HEK293 (cell line): ENCODE data around the gene DUSP14.

Experiments used
- CTCF ChIA-PET: fragments of 350-600 bp; formaldehyde crosslinking; extraction: SDS; loops from one replicate; lab custom pipeline; 2021; ENCODE audit warnings: antibody characterized with exemption; lab: Yijun Ruan, JAX
- POLR2A ChIA-PET: fragments of 300-600 bp; formaldehyde crosslinking; extraction: SDS; loops from one replicate; lab custom pipeline; 2020; ENCODE audit warnings: antibody characterized with exemption, inconsistent platforms; lab: Yijun Ruan, JAX
- H3K27ac ChIP-seq: fragments of 200-500 bp; sonication (Bioruptor generic); 2 replicates; pipeline ENCODE4 v1.5.1; 2014; ENCODE audit warnings: low read depth, low read length, control low read depth, inconsistent platforms; ENCODE audit errors: extremely low read depth
- H3K36me3 ChIP-seq, 2 experiments: fragments of 200-500 bp in 1 of 2; sonication (Bioruptor generic) in 1 of 2; 1 replicate in 1 of 2; 2 replicates in 1 of 2; pipeline ENCODE4 v1.5.1; 2014 to 2017; ENCODE audit warnings: inconsistent platforms in 2 of 2, low read length in 2 of 2; ENCODE audit not compliant: control insufficient read depth in 2 of 2, insufficient read depth in 1 of 2
- H3K4me1 ChIP-seq: fragments of 200-500 bp; sonication (Bioruptor generic); 2 replicates; pipeline ENCODE4 v1.5.1; 2014; ENCODE audit warnings: mild to moderate bottlenecking, low read length, inconsistent platforms; ENCODE audit not compliant: control insufficient read depth, insufficient read depth
- H3K4me3 ChIP-seq: 2 replicates; pipeline ENCODE4 v1.5.1; 2011; ENCODE audit warnings: low read depth, mild to moderate bottlenecking, control low read depth, low read length, moderate library complexity
- H3K9me3 ChIP-seq: fragments of 200-500 bp; sonication (Bioruptor generic); 2 replicates; pipeline ENCODE4 v1.5.1; 2014; ENCODE audit warnings: low read depth, low read length, inconsistent platforms; ENCODE audit not compliant: control insufficient read depth, insufficient read depth
- ATF2 ChIP-seq: fragments of 450-650 bp; formaldehyde crosslinking; IDR thresholded peaks from 2 replicates; pipeline ENCODE4 v1.5.1; 2016; ENCODE audit warnings: missing biosample characterization, missing genetic modification characterization, low read depth
- EGR2 ChIP-seq: fragments of 450-650 bp; formaldehyde crosslinking; IDR thresholded peaks from 2 replicates; pipeline ENCODE4 v1.5.1; 2016; ENCODE audit warnings: low read depth, missing biosample characterization, missing genetic modification characterization
- KLF16 ChIP-seq: fragments of 450-650 bp; formaldehyde crosslinking; IDR thresholded peaks from 2 replicates; pipeline ENCODE4 v1.5.1; 2017; ENCODE audit warnings: missing biosample characterization, missing genetic modification characterization
- PRDM2 ChIP-seq: fragments of 450-650 bp; formaldehyde crosslinking; IDR thresholded peaks from 2 replicates; pipeline ENCODE4 v1.5.1; 2016; ENCODE audit warnings: missing biosample characterization, missing genetic modification characterization, borderline replicate concordance
- PRDM4 ChIP-seq: fragments of 450-650 bp; formaldehyde crosslinking; IDR thresholded peaks from 2 replicates; pipeline ENCODE4 v1.5.1; 2017; ENCODE audit warnings: missing biosample characterization, missing genetic modification characterization
- SETDB1 ChIP-seq: IDR thresholded peaks from one replicate; pipeline ENCODE4 v1.6.1; 2017; ENCODE audit warnings: mild to moderate bottlenecking, low read length, moderate library complexity, mixed read lengths; ENCODE audit not compliant: insufficient read length
- ZBTB44 ChIP-seq: fragments of 450-650 bp; IDR thresholded peaks from 2 replicates; pipeline ENCODE4 v1.5.1; 2018; ENCODE audit warnings: missing biosample characterization, mild to moderate bottlenecking, missing genetic modification characterization
- ZFHX2 ChIP-seq: fragments of 450-650 bp; formaldehyde crosslinking; conservative IDR thresholded peaks from 2 replicates; pipeline ENCODE4 v1.5.1; 2016; ENCODE audit warnings: missing biosample characterization, missing genetic modification characterization
- ZFP3 ChIP-seq: fragments of 450-650 bp; formaldehyde crosslinking; IDR thresholded peaks from 2 replicates; pipeline ENCODE4 v1.5.1; 2016; ENCODE audit warnings: low read depth, missing biosample characterization, missing genetic modification characterization
- ZNF16 ChIP-seq: fragments of 450-650 bp; formaldehyde crosslinking; IDR thresholded peaks from 2 replicates; pipeline ENCODE4 v1.5.1; 2016; ENCODE audit warnings: low read depth, missing biosample characterization, missing genetic modification characterization
- ZNF274 ChIP-seq, 2 experiments: fragments of 200-500 bp in 1 of 2; fragments of 450-650 bp in 1 of 2; sonication (Bioruptor generic) in 1 of 2; formaldehyde crosslinking in 1 of 2; IDR thresholded peaks; 2 replicates each; pipeline versions ENCODE4 v1.5.1 to v1.6.1; 2014 to 2016; ENCODE audit warnings: borderline replicate concordance in 1 of 2, inconsistent platforms in 1 of 2, low read length in 1 of 2, missing biosample characterization in 1 of 2, missing genetic modification characterization in 1 of 2
- ZNF335 ChIP-seq: fragments of 450-650 bp; formaldehyde crosslinking; conservative IDR thresholded peaks from 2 replicates; pipeline ENCODE4 v1.5.1; 2016; ENCODE audit warnings: missing biosample characterization, missing genetic modification characterization
- ZNF416 ChIP-seq: fragments of 450-650 bp; formaldehyde crosslinking; IDR thresholded peaks from 2 replicates; pipeline ENCODE4 v1.5.1; 2016; ENCODE audit warnings: missing biosample characterization, missing genetic modification characterization
- ZNF473 ChIP-seq: fragments of 450-650 bp; formaldehyde crosslinking; IDR thresholded peaks from 2 replicates; pipeline ENCODE4 v1.5.1; 2017; ENCODE audit warnings: missing biosample characterization, missing genetic modification characterization
- ZNF514 ChIP-seq: fragments of 450-650 bp; formaldehyde crosslinking; IDR thresholded peaks from 2 replicates; pipeline ENCODE4 v1.5.1; 2016; ENCODE audit warnings: missing biosample characterization, missing genetic modification characterization
- ZNF549 ChIP-seq: fragments of 450-650 bp; IDR thresholded peaks from 2 replicates; pipeline ENCODE4 v1.5.1; 2018; ENCODE audit warnings: missing biosample characterization, missing genetic modification characterization, mild to moderate bottlenecking, inconsistent platforms, moderate library complexity
- ZSCAN30 ChIP-seq: fragments of 450-650 bp; IDR thresholded peaks from 2 replicates; pipeline ENCODE4 v1.5.1; 2018; ENCODE audit warnings: missing biosample characterization, mild to moderate bottlenecking, missing genetic modification characterization, moderate library complexity

The DUSP14 gene

GRCh38 chr17:37476431-37477120, 13.1 kb upstream of the DUSP14 start:
- H3K4me1 ChIP-seq = no peaks in the 10 kb centered on the region
- H3K27ac ChIP-seq = no peak overlapping the region
- H3K36me3 ChIP-seq = peaks cover 66 to 78% of the 10 kb centered on the region in 2 experiments
- no peaks in the 10 kb centered on the region; the same call in 1 of the 2 replicates for H3K9me3 ChIP-seq
- ChIA-PET POLR2A (interaction anchor here (0.6 to 1.6 kb wide), 4 partner anchors 13 to 80 kb away, joined by 3 to 7 read pairs (median 4); partner anchors contain the start of gene DUSP14), CTCF (interaction anchor here (0.6 to 1.2 kb wide), 5 partner anchors 51 to 294 kb away, joined by 3 to 9 read pairs (median 3); no protein-coding TSS in a partner anchor)
- no peak overlapping the region for H3K4me3 ChIP-seq
- TF ChIP-seq ZNF16 (tag by site-specific recombination) = no peak

GRCh38 chr17:37478187-37478586, 11.5 kb upstream of the DUSP14 start:
- ChIA-PET POLR2A (no interaction called here), CTCF (no interaction called here)
- H3K9me3 ChIP-seq = no peaks in the 10 kb centered on the region; the same call in 1 of the 2 replicates
- H3K4me1 ChIP-seq = peaks cover 4% of the 10 kb centered on the region; the same call in 1 of the 2 replicates
- no peak overlapping the region for H3K27ac ChIP-seq
- no peak overlapping the region for H3K4me3 ChIP-seq
- peaks cover 50 to 63% of the 10 kb centered on the region in 2 experiments for H3K36me3 ChIP-seq
- TF ChIP-seq ZNF473 = no peak
- TF ChIP-seq ZBTB44 = 0 out of 2 replicates have a peak, but pooled peaks have one; percentile 6
- TF ChIP-seq ZSCAN30 (tag by site-specific recombination) = no peak
- TF ChIP-seq SETDB1 = no peak
- TF ChIP-seq ZNF274 (IDR thresholded peaks at IDR 0.05; ENCODE audit: low read length) = no peak
- TF ChIP-seq ZNF274 (tag by site-specific recombination; IDR thresholded peaks at IDR 0.05; ENCODE audit: borderline replicate concordance) = no peak
- TF ChIP-seq ZNF416 (tag by site-specific recombination) = no peak
- TF ChIP-seq ZNF514 (tag by site-specific recombination) = no peak
- 0 out of 2 replicates have a peak, but pooled peaks have one; percentile 24 for TF ChIP-seq ZNF335
- TF ChIP-seq PRDM2 (tag by site-specific recombination) = no peak
- TF ChIP-seq KLF16 (tag by site-specific recombination) = no peak

GRCh38 chr17:37479025-37479424, 10.7 kb upstream of the DUSP14 start:
- CTCF ChIA-PET = interaction anchor here (0.6 kb wide), 1 partner anchor 19 kb away, joined by 5 read pairs; no protein-coding TSS in a partner anchor
- peaks cover 44 to 55% of the 10 kb centered on the region in 2 experiments for H3K36me3 ChIP-seq
- H3K4me3 ChIP-seq = no peak overlapping the region
- peak; percentile 97 for TF ChIP-seq ZFHX2 (tag by site-specific recombination)
- TF ChIP-seq ATF2 (tag by site-specific recombination) = no peak
- peak; percentile 96 for TF ChIP-seq EGR2 (tag by site-specific recombination)
- no peak for TF ChIP-seq ZFP3
- no peak for TF ChIP-seq PRDM4 (tag by site-specific recombination)
- TF ChIP-seq ZNF549 (tag by site-specific recombination) = no peak
- POLR2A ChIA-PET = interaction anchor here (0.5 kb wide), 1 partner anchor 109 kb away, joined by 3 read pairs; no protein-coding TSS in a partner anchor
- no peak overlapping the region for H3K27ac ChIP-seq
- H3K4me1 ChIP-seq = peaks cover 11% of the 10 kb centered on the region; the same call in 1 of the 2 replicates
- H3K9me3 ChIP-seq = no peaks in the 10 kb centered on the region; the same call in 1 of the 2 replicates
